GM18526 (cell line): ENCODE data around the gene SKP1.

Experiments used
- POLR2A ChIP-seq: IDR thresholded peaks from 3 replicates; pipeline ENCODE4 v1.6.1; 2011; ENCODE audit not compliant: insufficient read length; ENCODE audit errors: extremely low read depth

SKP1 gene

GRCh38 chr5:134139377-134139851 lies 37.3 kb downstream of the SKP1 start:
- TF ChIP-seq POLR2A = no peak

- no peak for TF ChIP-seq POLR2A
Observed at GRCh38 chr5:134138416-134139376, 38.1 kb downstream of the SKP1 start.

GRCh38 chr5:134136771-134137170 lies 40.0 kb downstream of the SKP1 start:
- TF ChIP-seq POLR2A = no peak

GRCh38 chr5:134136221-134136631 lies 40.5 kb downstream of the SKP1 start:
- TF ChIP-seq POLR2A = no peak

GRCh38 chr5:134135091-134135655 lies 41.6 kb downstream of the SKP1 start:
- TF ChIP-seq POLR2A = no peak

- no peak for TF ChIP-seq POLR2A
Observed at GRCh38 chr5:134133995-134134541, 42.7 kb downstream of the SKP1 start.

- no peak for TF ChIP-seq POLR2A
Observed at GRCh38 chr5:134133188-134133994, 43.4 kb downstream of the SKP1 start.

- no peak for TF ChIP-seq POLR2A
Observed at GRCh38 chr5:134132372-134133187, 44.2 kb downstream of the SKP1 start.

- no peak for TF ChIP-seq POLR2A
Observed at GRCh38 chr5:134131578-134132350, 45.0 kb downstream of the SKP1 start.

- TF ChIP-seq POLR2A = no peak
Observed at GRCh38 chr5:134131165-134131564, 45.6 kb downstream of the SKP1 start.

- TF ChIP-seq POLR2A = no peak
Observed at GRCh38 chr5:134130239-134130945, 46.4 kb downstream of the SKP1 start.

- TF ChIP-seq POLR2A = no peak
Observed at GRCh38 chr5:134129411-134130238, 47.1 kb downstream of the SKP1 start.

- TF ChIP-seq POLR2A = no peak
Observed at GRCh38 chr5:134128648-134128995, 48.1 kb downstream of the SKP1 start.
